SK-N-DZ (cell line): Measurements from ENCODE around the gene FRMD4A.
A peak's percentile ranks its signal among the peaks of the same experiment; 100 is the strongest.

ENCODE experiments used
- DNase-seq: peaks from one replicate; pipeline ENCODE4 v3.0.0-alpha.2; 2015; ENCODE audit warnings: low spot score

FRMD4A gene

GRCh38 chr10:14022052-14022451, 308.7 kb downstream of the FRMD4A start:
- DNase-seq = no peak

GRCh38 chr10:14020037-14020664, 310.6 kb downstream of the FRMD4A start:
- DNase-seq = peak; percentile 56

- no peak for DNase-seq
Observed at GRCh38 chr10:14017467-14017866, 313.3 kb downstream of the FRMD4A start.

GRCh38 chr10:14016931-14017333, 313.8 kb downstream of the FRMD4A start:
- DNase-seq = peak; percentile 61

GRCh38 chr10:14016011-14016536, 314.6 kb downstream of the FRMD4A start:
- DNase-seq = no peak

GRCh38 chr10:14014423-14014822, 316.3 kb downstream of the FRMD4A start:
- DNase-seq = peak; percentile 94

GRCh38 chr10:14010769-14011574, 319.8 kb downstream of the FRMD4A start:
- DNase-seq = no peak

GRCh38 chr10:14010101-14010558, 320.6 kb downstream of the FRMD4A start:
- DNase-seq = no peak

- DNase-seq = no peak
Observed at GRCh38 chr10:14009371-14010100, 321.2 kb downstream of the FRMD4A start.

- DNase-seq = no peak
Observed at GRCh38 chr10:14008740-14009080, 322.0 kb downstream of the FRMD4A start.

- no peak for DNase-seq
Observed at GRCh38 chr10:14004536-14004935, 326.2 kb downstream of the FRMD4A start.

- no peak for DNase-seq
Observed at GRCh38 chr10:14003517-14004184, 327.1 kb downstream of the FRMD4A start.

GRCh38 chr10:14001298-14002040, 329.3 kb downstream of the FRMD4A start:
- no peak for DNase-seq

GRCh38 chr10:13998163-13998835, 332.4 kb downstream of the FRMD4A start:
- peak; percentile 53 for DNase-seq

- no peak for DNase-seq
Observed at GRCh38 chr10:13997650-13998049, 333.1 kb downstream of the FRMD4A start.

GRCh38 chr10:13994932-13995331, 335.8 kb downstream of the FRMD4A start:
- DNase-seq = no peak

- no peak for DNase-seq
Observed at GRCh38 chr10:13993673-13994089, 337.0 kb downstream of the FRMD4A start.

GRCh38 chr10:13993169-13993568, 337.6 kb downstream of the FRMD4A start:
- DNase-seq = no peak

- no peak for DNase-seq
Observed at GRCh38 chr10:13991353-13991752, 339.4 kb downstream of the FRMD4A start.

GRCh38 chr10:13990946-13991345, 339.8 kb downstream of the FRMD4A start:
- no peak for DNase-seq
